Muscle of back (tissue), 11 donors: ENCODE data around the gene POC1B. TPM values are rescaled to one million over a fixed set of nuclear protein-coding genes. Genes with fewer than 3 reads are reported as not detected.

ENCODE experiments used
- DNase-seq, 3 donors: peaks; one replicate each; pipeline versions ENCODE4 v3.0.0 to v3.0.0-alpha.2; 2013
- polyA plus RNA-seq, 10 donors: library from polyadenylated mRNA; unstranded; fragments of 120-200 nt; gene quantifications; one replicate each; pipeline ENCODE4 v1.2.1, GENCODE V29; 2013; ENCODE audit not compliant: insufficient read length in 10 of 10

The POC1B gene
- polyA plus RNA-seq, 10 donors = 8.3 to 13.4 (median 10.5) TPM

- DNase-seq = no peak
These were observed 104.6 kb downstream of the POC1B start for GRCh38 chr12:89421092-89421835.

GRCh38 chr12:89418228-89418910 lies 107.5 kb downstream of the POC1B start:
- DNase-seq = no peak

- no peak for DNase-seq
These were observed 108.4 kb downstream of the POC1B start for GRCh38 chr12:89417246-89417977.

GRCh38 chr12:89416049-89416792 lies 109.6 kb downstream of the POC1B start:
- no peak for DNase-seq

- DNase-seq = peak in 1 of 3 donors; percentile 21
These were observed 111.0 kb downstream of the POC1B start for GRCh38 chr12:89414851-89415250.

GRCh38 chr12:89414322-89414721 lies 111.5 kb downstream of the POC1B start:
- no peak for DNase-seq

- no peak for DNase-seq
These were observed 112.6 kb downstream of the POC1B start for GRCh38 chr12:89413234-89413633.

GRCh38 chr12:89412665-89413064 lies 113.2 kb downstream of the POC1B start:
- DNase-seq = no peak

GRCh38 chr12:89411846-89412245 lies 114.0 kb downstream of the POC1B start:
- DNase-seq = no peak

- no peak for DNase-seq
These were observed 114.6 kb downstream of the POC1B start for GRCh38 chr12:89411234-89411633.

- DNase-seq = no peak
These were observed 120.1 kb downstream of the POC1B start for GRCh38 chr12:89405626-89406345.

GRCh38 chr12:89401433-89402058 lies 124.3 kb downstream of the POC1B start:
- DNase-seq = no peak

GRCh38 chr12:89400415-89400814 lies 125.4 kb downstream of the POC1B start:
- no peak for DNase-seq

GRCh38 chr12:89395712-89396111 lies 130.1 kb downstream of the POC1B start:
- DNase-seq = no peak

GRCh38 chr12:89393551-89394121 lies 132.2 kb downstream of the POC1B start:
- DNase-seq = no peak

- DNase-seq = no peak
These were observed 133.5 kb downstream of the POC1B start for GRCh38 chr12:89392391-89392790.

GRCh38 chr12:89391726-89392336 lies 134.0 kb downstream of the POC1B start:
- no peak for DNase-seq

GRCh38 chr12:89390802-89391673 lies 134.8 kb downstream of the POC1B start:
- DNase-seq = no peak
